HG03521 (cell line): Measurements from ENCODE around the gene NCAN.

Source experiments
- ATAC-seq: cut with Tn5 transposase; IDR thresholded peaks from one replicate; pipeline ENCODE4 v1.9.1; 2021; ENCODE audit warnings: mild to moderate bottlenecking, moderate library complexity; ENCODE audit not compliant: unreplicated experiment

Gene NCAN

GRCh38 chr19:19258589-19259338 lies 47.0 kb downstream of the NCAN start:
- no peak for ATAC-seq

GRCh38 chr19:19259741-19260140 lies 48.0 kb downstream of the NCAN start:
- no peak for ATAC-seq

- ATAC-seq: no peak
Measured at GRCh38 chr19:19260417-19261214, 48.9 kb downstream of the NCAN start.

GRCh38 chr19:19261350-19262189 lies 49.8 kb downstream of the NCAN start:
- no peak for ATAC-seq

GRCh38 chr19:19262190-19263057 lies 50.7 kb downstream of the NCAN start:
- ATAC-seq: no peak

GRCh38 chr19:19263886-19264487 lies 52.2 kb downstream of the NCAN start:
- no peak for ATAC-seq

- ATAC-seq: no peak
Measured at GRCh38 chr19:19267305-19267704, 55.5 kb downstream of the NCAN start.

- no peak for ATAC-seq
Measured at GRCh38 chr19:19268453-19269385, 57.0 kb downstream of the NCAN start.

- ATAC-seq: no peak
Measured at GRCh38 chr19:19269952-19270694, 58.4 kb downstream of the NCAN start.

GRCh38 chr19:19270749-19271571 lies 59.2 kb downstream of the NCAN start:
- no peak for ATAC-seq

- ATAC-seq: no peak
Measured at GRCh38 chr19:19271828-19272599, 60.3 kb downstream of the NCAN start.

GRCh38 chr19:19274146-19274545 lies 62.4 kb downstream of the NCAN start:
- no peak for ATAC-seq

GRCh38 chr19:19274716-19275565 lies 63.2 kb downstream of the NCAN start:
- ATAC-seq: no peak

GRCh38 chr19:19276386-19276785 lies 64.6 kb downstream of the NCAN start:
- ATAC-seq: no peak

GRCh38 chr19:19276851-19277250 lies 65.1 kb downstream of the NCAN start:
- ATAC-seq: no peak

GRCh38 chr19:19278315-19278714 lies 66.6 kb downstream of the NCAN start:
- no peak for ATAC-seq
